B cell (primary cell): ENCODE data around the gene UGT1A6.

Experiments used
- EZH2 ChIP-seq: IDR thresholded peaks from 2 replicates; pipeline ENCODE4 v1.6.1; 2012; ENCODE audit warnings: borderline replicate concordance, low read depth, mild to moderate bottlenecking, moderate library complexity, low read length; ENCODE audit not compliant: insufficient read depth, poor library complexity, severe bottlenecking
- TF ChIP-seq, protein P1 (sequence below): fragments of 200-600 bp; IDR thresholded peaks from one replicate; pipeline ENCODE4 v1.8.0; 2022; ENCODE audit warnings: antibody characterized with exemption, mild to moderate bottlenecking

DNA sequence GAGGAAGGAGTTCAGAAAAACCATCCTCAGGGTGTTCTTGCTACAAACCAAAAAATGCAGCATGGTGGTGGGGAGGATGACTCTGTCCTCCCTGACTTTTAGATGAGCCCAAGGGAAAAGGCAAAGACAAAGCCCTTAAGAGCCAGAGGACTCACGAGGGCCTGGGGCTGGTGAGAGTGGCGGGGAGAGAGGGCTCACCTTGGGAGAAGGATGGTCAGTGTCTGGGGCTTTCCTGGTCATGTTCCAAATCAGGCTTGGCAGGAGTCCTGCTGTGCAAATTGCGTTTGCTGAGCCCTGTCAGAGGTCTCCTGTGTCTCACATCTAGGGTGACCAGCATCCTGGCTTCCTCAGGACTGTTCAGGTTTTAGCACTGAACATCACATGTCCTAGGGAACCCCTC, 72.1 kb downstream of the UGT1A6 start:
- TF ChIP-seq EZH2, result no peak
- TF ChIP-seq, protein P1, sequence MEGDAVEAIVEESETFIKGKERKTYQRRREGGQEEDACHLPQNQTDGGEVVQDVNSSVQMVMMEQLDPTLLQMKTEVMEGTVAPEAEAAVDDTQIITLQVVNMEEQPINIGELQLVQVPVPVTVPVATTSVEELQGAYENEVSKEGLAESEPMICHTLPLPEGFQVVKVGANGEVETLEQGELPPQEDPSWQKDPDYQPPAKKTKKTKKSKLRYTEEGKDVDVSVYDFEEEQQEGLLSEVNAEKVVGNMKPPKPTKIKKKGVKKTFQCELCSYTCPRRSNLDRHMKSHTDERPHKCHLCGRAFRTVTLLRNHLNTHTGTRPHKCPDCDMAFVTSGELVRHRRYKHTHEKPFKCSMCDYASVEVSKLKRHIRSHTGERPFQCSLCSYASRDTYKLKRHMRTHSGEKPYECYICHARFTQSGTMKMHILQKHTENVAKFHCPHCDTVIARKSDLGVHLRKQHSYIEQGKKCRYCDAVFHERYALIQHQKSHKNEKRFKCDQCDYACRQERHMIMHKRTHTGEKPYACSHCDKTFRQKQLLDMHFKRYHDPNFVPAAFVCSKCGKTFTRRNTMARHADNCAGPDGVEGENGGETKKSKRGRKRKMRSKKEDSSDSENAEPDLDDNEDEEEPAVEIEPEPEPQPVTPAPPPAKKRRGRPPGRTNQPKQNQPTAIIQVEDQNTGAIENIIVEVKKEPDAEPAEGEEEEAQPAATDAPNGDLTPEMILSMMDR, result no peak
